HG02852 (cell line): ENCODE data around the gene CYREN.
A peak's percentile ranks its signal among the peaks of the same experiment; 100 is the strongest.
"Not testable (repeated sequence)": the region's sequence is repeated elsewhere in the genome, so short reads cannot be mapped to it uniquely, and the experiment has no call there.

Experiments
- ATAC-seq: cut with Tn5 transposase; IDR thresholded peaks from one replicate; pipeline ENCODE4 v1.9.1; 2021; ENCODE audit warnings: mild to moderate bottlenecking, moderate library complexity; ENCODE audit not compliant: unreplicated experiment

Gene CYREN

DNA sequence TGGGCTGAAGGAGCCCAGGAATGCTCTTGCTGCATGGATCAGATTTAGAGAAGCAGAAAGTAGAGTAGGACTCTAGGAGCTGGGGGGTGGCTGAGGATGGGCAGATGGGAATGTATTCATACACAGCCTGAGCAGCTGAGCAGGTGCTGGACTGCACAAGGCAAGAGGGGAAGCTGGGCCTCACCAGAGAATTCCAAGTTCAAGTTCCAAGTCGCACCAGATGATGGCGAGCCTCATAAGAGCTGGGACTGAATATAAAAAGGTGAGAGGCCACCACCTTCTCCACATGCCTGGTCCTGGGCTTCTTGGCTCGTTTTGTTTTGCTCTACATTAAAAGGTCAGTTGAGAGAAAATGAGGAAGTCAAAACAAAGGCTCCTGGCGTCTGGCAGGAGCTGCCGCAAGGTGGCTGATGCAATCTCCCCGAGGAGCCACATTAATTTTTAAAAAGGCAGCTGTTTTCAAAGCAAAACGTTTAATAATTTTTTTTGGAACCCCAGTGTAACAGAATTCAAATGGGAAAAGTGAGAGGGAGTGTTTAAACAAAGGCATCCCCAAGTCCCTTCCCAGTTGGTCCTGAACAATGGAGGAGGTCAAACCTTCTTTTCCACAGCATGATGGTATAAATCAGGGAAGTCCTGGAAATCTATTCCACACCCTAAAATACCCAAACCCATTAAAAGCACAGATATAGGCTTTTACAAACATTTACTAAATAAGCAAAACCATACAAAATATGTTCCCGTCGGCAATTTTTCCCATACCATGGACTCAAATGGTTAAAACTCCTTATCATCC, 9.5 kb downstream of the CYREN start:
- ATAC-seq = no peak

- ATAC-seq = peak; percentile 38
Observed at GRCh38 chr7:135160098-135160857, 10.2 kb downstream of the CYREN start.

DNA sequence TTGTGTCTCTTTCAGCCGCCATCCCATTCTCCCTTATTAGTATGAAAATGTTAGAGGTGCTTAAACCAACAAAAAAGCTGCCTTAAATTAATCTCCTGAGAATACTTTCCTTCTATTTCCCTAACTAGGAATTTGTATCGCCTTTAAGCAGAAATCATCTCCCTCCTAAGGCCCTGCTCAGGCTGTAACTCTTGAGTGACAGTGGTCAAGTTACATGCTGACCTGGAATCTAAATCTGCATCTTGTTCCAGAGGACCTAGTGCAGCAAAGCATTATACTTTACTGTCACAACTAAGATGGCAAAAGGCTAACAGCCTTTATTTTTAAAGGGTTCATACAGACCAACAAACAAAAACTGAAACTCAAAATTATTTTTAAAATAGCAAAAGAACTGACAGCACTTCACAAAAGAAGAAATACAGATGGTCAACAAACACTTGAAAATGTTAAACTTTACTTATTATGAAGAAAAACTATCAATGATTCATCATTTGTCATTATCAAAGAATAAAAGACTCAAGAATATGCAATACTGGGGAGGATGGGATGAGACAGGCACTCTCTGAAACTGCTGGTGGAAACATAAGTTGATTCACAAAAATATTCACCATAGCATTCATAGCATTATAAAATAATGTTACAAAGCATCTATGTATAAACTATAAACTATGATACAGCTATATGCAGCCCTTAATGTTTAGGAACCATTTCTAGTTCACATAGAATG, 11.0 kb downstream of the CYREN start:
- ATAC-seq = no peak

- no peak for ATAC-seq
Observed at GRCh38 chr7:135158874-135159273, 11.6 kb downstream of the CYREN start.

DNA sequence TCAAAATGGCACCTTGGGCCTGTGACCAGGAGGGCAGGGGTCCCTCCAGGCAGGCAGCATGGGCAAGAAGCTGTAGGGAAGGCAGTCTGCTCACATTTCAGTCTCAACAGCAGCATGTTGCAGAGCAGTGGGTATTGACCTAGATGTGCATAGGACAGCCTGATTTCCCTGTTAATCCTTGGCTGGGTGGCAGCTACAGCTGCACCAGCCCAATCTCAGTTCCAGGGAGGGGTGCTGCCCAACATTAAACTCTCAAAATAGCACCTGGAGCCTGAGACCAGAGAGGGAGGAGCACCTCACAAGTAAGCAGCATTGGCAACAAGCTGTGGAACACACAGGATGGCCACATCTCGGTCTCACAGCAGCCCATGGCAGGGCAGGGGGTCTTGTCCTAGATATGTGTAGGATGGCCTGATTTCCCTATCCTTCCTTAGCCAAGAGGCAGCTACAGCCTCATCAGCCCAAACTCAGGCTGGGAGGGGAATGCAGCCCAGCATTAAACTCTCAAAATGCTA, 12.3 kb downstream of the CYREN start:
- no peak for ATAC-seq

GRCh38 chr7:135156290-135156689, 14.2 kb downstream of the CYREN start:
- ATAC-seq = no peak

GRCh38 chr7:135154734-135155133, 15.8 kb downstream of the CYREN start:
- ATAC-seq = no peak

- ATAC-seq = no peak
Observed at GRCh38 chr7:135152442-135152841, 18.1 kb downstream of the CYREN start.

DNA sequence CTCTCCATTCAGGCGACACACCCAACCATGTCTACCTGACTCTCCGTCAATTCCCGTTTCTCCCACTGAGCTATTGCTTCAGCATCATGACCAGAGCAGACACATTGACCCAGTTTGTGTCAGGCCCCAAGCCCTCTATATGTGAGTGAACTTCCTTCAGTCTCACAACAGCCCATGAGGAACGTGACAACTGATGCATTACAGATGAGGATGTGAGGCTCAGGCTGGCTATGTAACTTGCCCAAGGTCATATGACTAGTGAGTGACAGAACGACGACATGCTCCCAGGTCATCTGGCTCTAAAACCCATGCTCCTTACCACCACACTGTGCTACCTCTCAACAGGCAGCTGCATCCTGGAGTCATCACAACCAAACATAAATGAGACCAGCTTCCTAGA, 19.0 kb downstream of the CYREN start:
- ATAC-seq = no peak

DNA sequence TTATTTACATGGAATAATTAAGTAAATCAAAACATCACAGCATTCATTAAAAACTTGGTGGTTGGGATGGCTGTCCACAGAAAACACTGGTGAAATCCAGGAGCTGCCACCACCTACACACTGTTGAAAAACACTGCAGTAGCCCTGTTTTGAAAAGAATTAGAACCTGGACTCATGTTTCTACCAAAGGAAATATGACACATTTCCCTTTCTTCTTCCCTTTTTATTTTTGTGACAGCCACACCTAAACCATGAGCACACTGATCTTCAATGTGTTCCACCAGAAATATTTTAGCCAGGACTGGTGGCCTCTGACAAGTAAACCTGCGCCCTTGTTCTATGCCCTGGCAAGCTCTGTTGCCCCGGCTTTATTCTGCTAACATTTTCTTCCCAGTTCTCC, 19.4 kb downstream of the CYREN start:
- no peak for ATAC-seq

GRCh38 chr7:135150072-135150782, 20.3 kb downstream of the CYREN start:
- no peak for ATAC-seq

DNA sequence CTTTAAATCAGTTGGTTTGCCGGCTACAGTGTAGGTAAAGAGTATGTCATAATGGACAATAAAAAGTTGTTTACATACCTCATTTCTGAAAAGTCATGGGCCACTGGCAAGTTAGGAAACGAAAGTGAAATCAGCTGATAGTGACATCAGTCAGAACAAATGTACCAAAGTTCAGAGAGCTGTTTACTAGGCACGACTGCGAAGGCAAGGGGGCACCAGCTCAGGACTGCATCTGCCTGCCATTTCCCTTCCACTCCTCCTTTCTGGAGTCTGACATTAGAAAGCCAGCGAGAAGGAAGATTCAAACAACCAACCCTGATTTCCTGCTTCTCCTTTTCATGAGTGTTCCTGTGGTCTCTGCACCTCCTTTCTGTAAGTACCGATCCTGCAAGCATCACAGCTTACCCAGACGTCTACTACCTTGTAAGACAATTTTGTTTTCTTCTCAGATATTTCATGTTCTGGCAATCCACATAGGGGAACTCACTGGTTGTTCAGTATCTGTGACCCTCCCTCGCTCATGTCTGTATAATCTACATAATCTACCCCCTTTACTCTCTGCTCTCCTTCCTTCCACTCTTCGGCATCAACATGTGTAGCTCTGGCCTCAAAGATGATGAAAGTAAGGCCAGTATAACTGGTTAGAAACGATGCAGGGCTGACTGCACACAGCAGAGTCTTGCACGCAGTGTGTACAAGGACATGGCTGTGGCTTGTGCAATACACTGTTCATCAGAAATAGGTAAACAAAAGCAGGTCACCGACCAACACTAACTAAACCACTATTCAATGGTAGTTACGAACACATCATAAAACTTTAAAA, 22.4 kb downstream of the CYREN start, which contains the start of gene TMEM140:
Gene TMEM140 (plus strand): TSS at position 174 of the 823 bp plus-strand sequence. CDS start 16,370 bp downstream, outside the sequence.
- peak; percentile 65 for ATAC-seq

DNA sequence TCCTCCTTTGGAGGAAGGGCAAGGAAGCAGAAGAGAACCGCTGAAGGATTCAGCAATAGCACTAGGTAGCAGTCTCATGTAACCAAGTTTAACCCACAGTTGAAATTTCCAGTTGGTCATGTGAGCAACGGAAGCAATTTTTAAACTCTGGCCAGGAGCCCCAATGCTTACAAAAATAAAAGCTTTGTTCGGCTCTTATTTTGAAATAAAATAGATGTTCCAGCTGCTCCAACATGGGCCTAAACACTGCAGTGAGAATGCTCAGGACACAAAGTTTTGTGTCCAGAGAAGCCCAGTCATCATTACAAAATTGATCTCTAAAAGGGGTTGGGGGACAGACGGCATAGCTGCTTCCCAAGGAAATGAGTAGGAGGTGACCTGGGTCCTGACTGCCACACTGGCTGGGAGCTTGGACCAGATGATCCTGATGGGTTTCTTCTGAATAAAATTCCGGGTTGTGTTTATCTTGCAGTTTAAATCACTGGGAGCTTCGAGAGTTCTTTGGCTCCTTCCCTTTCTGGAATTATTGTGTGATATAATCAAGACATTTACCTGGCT, 23.1 kb downstream of the CYREN start:
- no peak for ATAC-seq

- ATAC-seq = no peak
Observed at GRCh38 chr7:135143885-135144668, 26.4 kb downstream of the CYREN start.

DNA sequence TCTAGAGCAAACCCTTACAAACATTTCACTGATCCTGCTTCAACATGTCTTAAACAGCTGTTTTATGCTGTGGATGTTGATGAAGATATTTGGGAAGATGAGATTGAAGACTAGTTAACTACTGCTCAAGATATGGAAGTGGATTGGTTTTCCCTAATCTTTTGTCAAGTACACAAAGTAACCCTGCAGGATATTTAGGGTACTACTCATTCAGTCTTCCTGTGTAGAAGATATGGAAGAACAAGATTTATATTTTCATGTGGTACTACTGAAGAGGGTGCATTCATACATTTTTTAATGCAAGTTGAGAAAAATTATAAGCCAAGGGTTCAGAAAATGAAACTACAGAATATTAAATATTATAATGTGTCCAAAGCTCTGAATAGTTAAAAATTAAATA, 40.9 kb downstream of the CYREN start:
- no peak for ATAC-seq

GRCh38 chr7:135128931-135129330, 41.6 kb downstream of the CYREN start:
- no peak for ATAC-seq

DNA sequence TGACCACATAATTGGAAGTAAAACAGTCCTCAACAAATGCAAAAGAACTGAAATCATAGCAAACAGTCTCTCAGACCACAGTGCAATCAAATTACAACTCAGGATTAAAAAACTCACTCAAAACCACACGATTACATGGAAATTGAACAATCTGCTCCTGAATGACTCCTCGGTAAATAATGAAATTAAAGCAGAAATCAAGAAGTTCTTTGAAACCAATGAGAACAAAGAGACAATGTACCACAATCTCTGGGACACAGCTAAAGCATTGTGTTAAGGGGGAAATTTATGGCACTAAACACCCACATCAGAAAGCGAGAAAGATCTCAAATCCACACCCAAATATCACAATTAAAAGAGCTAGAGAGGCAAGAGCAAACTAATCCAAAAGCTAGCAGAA, 45.9 kb downstream of the CYREN start:
- not testable (repeated sequence) for ATAC-seq

GRCh38 chr7:135121868-135122267, 48.6 kb downstream of the CYREN start:
- no peak for ATAC-seq

DNA sequence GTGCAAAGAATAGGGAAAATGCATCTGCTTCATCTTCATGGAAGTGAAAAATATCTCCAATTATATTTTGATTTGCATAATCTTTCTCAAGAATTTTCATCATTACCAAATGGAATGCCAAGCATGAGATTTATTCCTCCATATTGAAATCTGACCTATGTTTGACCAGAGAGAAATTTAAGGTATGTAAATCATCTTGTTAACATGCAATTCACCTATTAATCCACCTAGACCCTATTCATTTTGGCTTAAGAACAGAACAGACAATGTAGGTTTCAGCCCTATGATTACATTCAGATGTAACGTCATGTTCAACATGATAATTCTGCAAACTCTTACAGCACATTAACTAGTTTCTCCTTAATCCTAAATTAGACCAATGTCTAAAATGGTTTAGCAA, 53.4 kb downstream of the CYREN start:
- no peak for ATAC-seq
